Epithelial cell of esophagus (primary cell): ENCODE results near the gene CLDN9.

ENCODE experiments used
- DNase-seq: peaks from one replicate; pipeline ENCODE4 v3.0.0; 2010; ENCODE audit warnings: low read depth
- H3K4me3 ChIP-seq: 2 replicates; pipeline ENCODE4 v1.5.1; 2011; ENCODE audit warnings: mild to moderate bottlenecking, low read length, control low read depth
- CTCF ChIP-seq: IDR thresholded peaks from 2 replicates; pipeline ENCODE4 v1.5.1; 2011; ENCODE audit warnings: low read depth, mild to moderate bottlenecking, low read length, control low read depth, inconsistent platforms; ENCODE audit not compliant: insufficient read depth; ENCODE audit errors: missing control alignments

Gene CLDN9

GRCh38 chr16:3027983-3028715, 15.4 kb downstream of the CLDN9 start:
- DNase-seq = peak; percentile 91
- no peak overlapping the region for H3K4me3 ChIP-seq
- TF ChIP-seq CTCF = peak; percentile 75

GRCh38 chr16:3028716-3029319, 16.1 kb downstream of the CLDN9 start:
- no peak overlapping the region for H3K4me3 ChIP-seq
- DNase-seq = no peak
- no peak for TF ChIP-seq CTCF

- TF ChIP-seq CTCF = no peak
- peak; percentile 60 for DNase-seq
- H3K4me3 ChIP-seq = no peak overlapping the region
Measured at GRCh38 chr16:3029491-3030221, 16.9 kb downstream of the CLDN9 start.

DNA sequence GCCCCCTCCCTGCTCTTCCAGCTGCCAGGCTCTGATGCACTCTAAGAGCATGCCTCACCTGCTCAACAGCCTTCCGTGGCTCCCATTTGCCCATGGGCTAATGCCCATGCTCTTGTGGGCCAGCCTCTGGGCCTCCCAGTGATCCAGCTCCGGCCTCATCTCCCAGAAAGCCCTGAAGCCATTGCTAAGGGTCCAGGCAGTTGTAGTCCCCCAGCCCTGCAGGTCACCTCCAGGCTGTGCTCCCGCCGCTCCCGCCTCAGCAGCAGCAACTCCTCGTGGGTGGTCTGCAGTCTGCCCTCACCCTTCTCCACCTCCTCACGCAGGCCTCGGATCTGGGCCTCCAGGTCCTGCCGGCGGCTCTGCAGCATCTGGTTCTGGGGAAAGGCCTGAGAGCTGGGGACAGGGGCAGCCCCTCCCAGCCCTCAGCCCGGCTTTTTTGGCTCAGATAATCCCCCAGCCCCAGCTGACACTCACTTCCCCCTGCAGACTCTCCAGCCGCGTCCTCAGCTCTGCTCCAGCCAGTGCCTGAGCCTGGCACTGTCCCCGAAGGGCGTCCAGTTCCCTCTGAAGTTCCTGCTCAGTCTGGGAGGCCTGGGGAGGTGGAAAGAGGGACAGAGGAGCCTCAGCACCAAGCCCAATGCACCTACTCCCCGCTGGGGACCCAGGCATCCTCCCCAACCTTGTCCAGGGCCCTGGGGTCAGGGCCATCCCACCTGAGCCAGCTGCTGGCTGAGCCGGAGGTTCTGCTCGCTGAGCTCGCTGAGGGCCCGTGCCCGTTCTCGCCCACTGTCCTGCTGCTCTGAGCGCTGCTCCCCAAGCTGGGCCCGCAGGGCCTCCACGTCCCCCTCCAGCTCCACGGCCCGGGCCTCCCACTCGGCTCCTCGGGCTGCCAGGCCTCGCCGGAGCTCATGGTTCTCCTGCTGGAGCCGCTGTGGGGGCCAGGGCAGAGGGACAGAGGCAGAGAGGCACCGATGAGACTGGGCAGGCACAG, 17.8 kb downstream of the CLDN9 start:
- no peak for DNase-seq
- H3K4me3 ChIP-seq = no peak overlapping the region
- no peak for TF ChIP-seq CTCF

DNA sequence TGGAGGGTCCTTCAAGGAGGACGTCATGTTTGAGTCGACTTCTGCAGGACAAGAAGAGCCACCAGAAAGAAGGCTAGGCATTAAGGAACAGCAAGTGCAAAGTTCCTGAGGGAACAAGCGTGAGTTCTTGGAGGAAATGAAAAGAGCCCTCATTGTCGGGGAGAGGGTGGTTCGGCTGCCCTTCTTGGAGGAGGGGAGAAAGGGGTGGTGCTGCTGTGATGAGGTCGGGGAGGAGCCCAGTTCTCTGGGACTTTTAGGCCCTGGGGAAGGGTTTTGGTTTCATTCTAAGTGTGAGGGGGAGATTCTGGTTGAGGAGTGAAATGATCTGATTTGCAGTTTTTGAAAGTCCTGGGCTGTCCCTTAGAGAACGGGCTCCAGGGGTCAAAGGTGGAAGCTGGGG, 19.9 kb downstream of the CLDN9 start:
- H3K4me3 ChIP-seq = no peak overlapping the region
- no peak for DNase-seq
- no peak for TF ChIP-seq CTCF

DNA sequence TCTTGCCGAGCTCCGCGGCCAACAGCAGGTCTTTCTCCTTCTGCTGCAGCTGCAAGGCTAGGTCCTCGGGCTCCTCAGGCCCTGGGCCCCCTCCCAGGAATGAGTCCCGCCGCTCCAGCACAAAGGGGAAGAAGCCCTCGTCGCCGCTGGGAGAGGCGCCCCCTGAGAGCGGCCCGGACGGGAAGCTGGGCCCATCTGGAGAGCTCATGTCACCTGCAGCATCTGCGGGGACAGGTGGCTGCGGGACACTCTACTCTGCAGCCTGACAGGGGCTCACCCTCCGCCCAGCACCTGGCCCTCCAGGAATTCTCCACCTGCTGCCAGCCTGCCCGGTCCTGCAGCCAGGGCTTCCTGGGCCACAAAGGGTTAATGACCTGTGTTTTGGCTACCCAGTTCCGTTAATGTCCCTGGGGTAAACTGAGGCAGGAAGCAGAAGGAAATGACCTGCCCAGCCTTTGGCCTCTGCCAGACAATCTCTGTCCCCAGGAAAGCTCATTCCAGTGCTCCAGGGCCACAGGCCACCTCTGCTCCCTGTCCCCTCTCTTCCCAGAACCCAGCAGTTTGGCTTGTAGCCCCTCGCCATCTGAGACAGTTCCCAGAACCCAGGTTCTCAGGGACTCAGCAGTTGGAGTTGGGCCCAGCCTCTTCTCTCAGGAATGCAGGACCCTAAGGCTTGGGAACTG, 22.7 kb downstream of the CLDN9 start:
- TF ChIP-seq CTCF = no peak
- H3K4me3 ChIP-seq = peak overlapping the region; percentile 61
- DNase-seq = no peak
